WTC11 (cell line): ENCODE data around the gene CFAP251. TPM values are rescaled to one million over a fixed set of nuclear protein-coding genes. Genes with fewer than 3 reads are reported as not detected.

Source experiments
- ATAC-seq: fragments of 200-7000 bp; cut with Tn5 transposase; 2 replicates; pipeline ENCODE4 v1.10.0; 2021; ENCODE audit warnings: mild to moderate bottlenecking, moderate library complexity
- CTCF ChIA-PET: fragments of 300-600 bp; sonication (Branson Sonifier 250); formaldehyde crosslinking; loops from one replicate; lab custom pipeline; 2021; ENCODE audit warnings: antibody characterized with exemption; lab: Charles Lee
- POLR2A ChIA-PET: fragments of 350-600 bp; sonication (Branson Sonifier 250); formaldehyde crosslinking; loops from one replicate; lab custom pipeline; 2021; ENCODE audit warnings: antibody characterized with exemption; lab: Charles Lee
- DNase-seq: peaks from one replicate; pipeline ENCODE4 v3.0.0; 2021; ENCODE audit warnings: low spot score
- H3K27ac Mint-ChIP-seq: 2 replicates; pipeline ENCODE4 v1.8.0; 2021; ENCODE audit warnings: mixed read lengths
- H3K27me3 Mint-ChIP-seq: 2 replicates; pipeline ENCODE4 v1.8.0; 2021; ENCODE audit warnings: low read depth, mild to moderate bottlenecking, moderate library complexity, mixed read lengths
- H3K36me3 Mint-ChIP-seq: 2 replicates; pipeline ENCODE4 v1.8.0; 2021; ENCODE audit warnings: mixed read lengths
- H3K4me1 Mint-ChIP-seq: 2 replicates; pipeline ENCODE4 v1.8.0; 2022; ENCODE audit warnings: mixed read lengths
- H3K4me3 Mint-ChIP-seq: 2 replicates; pipeline ENCODE4 v1.8.0; 2021; ENCODE audit warnings: mild to moderate bottlenecking, moderate library complexity, mixed read lengths
- H3K9me3 Mint-ChIP-seq: 2 replicates; pipeline ENCODE4 v1.8.0; 2021; ENCODE audit warnings: mixed read lengths
- FOXK1 ChIP-seq: sonication (generic); formaldehyde crosslinking; IDR thresholded peaks from 2 replicates; pipeline ENCODE4 v1.8.0; 2022; ENCODE audit warnings: mild to moderate bottlenecking, moderate library complexity, missing genetic modification reagents
- HMGXB4 ChIP-seq: sonication (generic); formaldehyde crosslinking; IDR thresholded peaks from 2 replicates; pipeline ENCODE4 v1.8.1; 2023; ENCODE audit warnings: mild to moderate bottlenecking, moderate library complexity, missing genetic modification reagents
- JUN ChIP-seq: sonication (generic); formaldehyde crosslinking; IDR thresholded peaks from 2 replicates; pipeline ENCODE4 v1.8.0; 2023; ENCODE audit warnings: mild to moderate bottlenecking, missing genetic modification reagents
- NR3C1 ChIP-seq: sonication (generic); formaldehyde crosslinking; conservative IDR thresholded peaks from 2 replicates; pipeline ENCODE4 v1.8.1; 2023; ENCODE audit warnings: low read depth, mild to moderate bottlenecking, missing genetic modification reagents
- USF1 ChIP-seq: sonication (generic); formaldehyde crosslinking; IDR thresholded peaks from 2 replicates; pipeline ENCODE4 v1.8.0; 2022; ENCODE audit warnings: mild to moderate bottlenecking, missing genetic modification reagents
- ZNF138 ChIP-seq: sonication (generic); formaldehyde crosslinking; conservative IDR thresholded peaks from 2 replicates; pipeline ENCODE4 v1.8.1; 2022; ENCODE audit warnings: mild to moderate bottlenecking, moderate library complexity, missing genetic modification reagents
- ZNF219 ChIP-seq: sonication (generic); formaldehyde crosslinking; IDR thresholded peaks from 2 replicates; pipeline ENCODE4 v1.8.0; 2023; ENCODE audit warnings: missing genetic modification reagents, mild to moderate bottlenecking, borderline replicate concordance
- total RNA-seq: library from RNA; stranded (reverse); gene quantifications from 3 replicates; pipeline ENCODE4 v1.2.3, GENCODE V29; 2021
- TF ChIP-seq, protein P1 (sequence below): sonication (generic); formaldehyde crosslinking; IDR thresholded peaks from 2 replicates; pipeline ENCODE4 v1.8.1; 2023; ENCODE audit warnings: mild to moderate bottlenecking, missing genetic modification reagents
- TF ChIP-seq, protein P2 (sequence below): fragments of 200-600 bp; IDR thresholded peaks from 2 replicates; pipeline ENCODE4 v1.8.0; 2022; ENCODE audit warnings: antibody characterized with exemption
- TF ChIP-seq, protein P3 (sequence below): sonication (generic); formaldehyde crosslinking; IDR thresholded peaks from 2 replicates; pipeline ENCODE4 v1.8.0; 2023; ENCODE audit warnings: mild to moderate bottlenecking, missing genetic modification reagents

Gene CFAP251
- total RNA-seq, 1 experiment from 2014 or later, result 3.1 TPM

DNA sequence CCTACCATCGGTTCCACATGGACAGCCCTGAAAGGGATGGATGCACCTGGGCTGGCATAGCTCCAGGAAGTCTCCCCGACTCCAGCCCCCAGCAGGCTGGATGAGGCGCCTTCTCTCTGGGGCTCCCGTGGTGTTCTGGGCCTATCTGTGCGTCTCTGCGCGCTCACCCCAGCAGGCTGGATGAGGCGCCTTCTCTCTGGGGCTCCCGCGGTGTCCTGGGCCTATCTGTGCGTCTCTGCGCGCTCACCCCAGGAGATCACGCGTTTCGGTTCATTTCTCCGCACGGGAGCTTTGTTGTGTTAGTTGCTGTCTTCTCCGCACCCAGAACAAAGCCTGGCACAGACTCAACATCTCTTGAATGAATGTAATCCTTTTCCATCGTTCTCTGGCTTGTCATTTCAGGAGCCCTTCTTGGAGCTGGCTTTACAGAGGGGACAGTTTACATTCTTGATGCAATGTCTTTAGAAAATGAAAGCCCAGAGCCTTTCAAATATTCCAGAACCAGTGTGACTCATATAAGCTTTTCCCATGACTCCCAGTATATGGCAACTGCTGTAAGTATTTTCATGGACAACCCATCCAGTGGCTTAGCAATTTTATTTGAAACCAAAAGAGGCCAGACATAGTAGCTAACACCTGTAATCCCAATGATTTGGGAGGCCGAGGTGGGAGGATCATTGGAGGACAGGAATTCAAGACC is 40.3 kb downstream of the CFAP251 start:
- peaks cover 7% of the 10 kb centered on the region for H3K9me3 Mint-ChIP-seq
- TF ChIP-seq ZNF219 (CRISPR knock-in tag) (no peak), HMGXB4 (no peak), FOXK1 (CRISPR knock-in tag) (no peak), ZNF138 (CRISPR knock-in tag) (no peak)
- TF ChIP-seq, protein P1, sequence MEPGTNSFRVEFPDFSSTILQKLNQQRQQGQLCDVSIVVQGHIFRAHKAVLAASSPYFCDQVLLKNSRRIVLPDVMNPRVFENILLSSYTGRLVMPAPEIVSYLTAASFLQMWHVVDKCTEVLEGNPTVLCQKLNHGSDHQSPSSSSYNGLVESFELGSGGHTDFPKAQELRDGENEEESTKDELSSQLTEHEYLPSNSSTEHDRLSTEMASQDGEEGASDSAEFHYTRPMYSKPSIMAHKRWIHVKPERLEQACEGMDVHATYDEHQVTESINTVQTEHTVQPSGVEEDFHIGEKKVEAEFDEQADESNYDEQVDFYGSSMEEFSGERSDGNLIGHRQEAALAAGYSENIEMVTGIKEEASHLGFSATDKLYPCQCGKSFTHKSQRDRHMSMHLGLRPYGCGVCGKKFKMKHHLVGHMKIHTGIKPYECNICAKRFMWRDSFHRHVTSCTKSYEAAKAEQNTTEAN (CRISPR knock-in tag), result no peak
- TF ChIP-seq, protein P2, sequence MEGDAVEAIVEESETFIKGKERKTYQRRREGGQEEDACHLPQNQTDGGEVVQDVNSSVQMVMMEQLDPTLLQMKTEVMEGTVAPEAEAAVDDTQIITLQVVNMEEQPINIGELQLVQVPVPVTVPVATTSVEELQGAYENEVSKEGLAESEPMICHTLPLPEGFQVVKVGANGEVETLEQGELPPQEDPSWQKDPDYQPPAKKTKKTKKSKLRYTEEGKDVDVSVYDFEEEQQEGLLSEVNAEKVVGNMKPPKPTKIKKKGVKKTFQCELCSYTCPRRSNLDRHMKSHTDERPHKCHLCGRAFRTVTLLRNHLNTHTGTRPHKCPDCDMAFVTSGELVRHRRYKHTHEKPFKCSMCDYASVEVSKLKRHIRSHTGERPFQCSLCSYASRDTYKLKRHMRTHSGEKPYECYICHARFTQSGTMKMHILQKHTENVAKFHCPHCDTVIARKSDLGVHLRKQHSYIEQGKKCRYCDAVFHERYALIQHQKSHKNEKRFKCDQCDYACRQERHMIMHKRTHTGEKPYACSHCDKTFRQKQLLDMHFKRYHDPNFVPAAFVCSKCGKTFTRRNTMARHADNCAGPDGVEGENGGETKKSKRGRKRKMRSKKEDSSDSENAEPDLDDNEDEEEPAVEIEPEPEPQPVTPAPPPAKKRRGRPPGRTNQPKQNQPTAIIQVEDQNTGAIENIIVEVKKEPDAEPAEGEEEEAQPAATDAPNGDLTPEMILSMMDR, result no peak
- ATAC-seq (peak; percentile 22), DNase-seq (no peak)
- ChIA-PET CTCF (interaction anchor here (1.0 to 2.6 kb wide), 5 partner anchors 32 to 164 kb away, joined by 3 to 8 read pairs (median 4); partner anchors contain the start of genes CFAP251 and RHOF), POLR2A (interaction anchor here (1.0 kb wide), 1 partner anchor 23 kb away, joined by 3 read pairs; no protein-coding TSS in a partner anchor)
- H3K4me3 Mint-ChIP-seq, result no peak overlapping the region
- H3K36me3 Mint-ChIP-seq, result no peaks in the 10 kb centered on the region
- H3K27me3 Mint-ChIP-seq, result no peaks in the 10 kb centered on the region; the same call in 1 of the 2 replicates
- no peak overlapping the region for H3K27ac Mint-ChIP-seq
- H3K4me1 Mint-ChIP-seq, result peaks cover 19% of the 10 kb centered on the region

- Mint-ChIP-seq H3K4me1 (peaks cover 19% of the 10 kb centered on the region), H3K27me3 (no peaks in the 10 kb centered on the region; the same call in 1 of the 2 replicates), H3K27ac (peak overlapping the region; percentile 17; the same call in 1 of the 2 replicates), H3K9me3 (0 out of 2 replicates have a peak, but pooled peaks cover 2% of the 10 kb centered on the region), H3K4me3 (no peak overlapping the region), H3K36me3 (no peaks in the 10 kb centered on the region)
- ChIA-PET POLR2A (no interaction called here), CTCF (no interaction called here)
- DNase-seq (no peak), ATAC-seq (no peak)
- TF ChIP-seq USF1 (CRISPR knock-in tag) (no peak), NR3C1 (no peak), ZNF219 (CRISPR knock-in tag) (no peak)
Observed at GRCh38 chr12:121960541-121960940, 42.1 kb downstream of the CFAP251 start.

- DNase-seq (no peak), ATAC-seq (no peak)
- POLR2A ChIA-PET, result no interaction called here
- Mint-ChIP-seq H3K27ac (no peak overlapping the region), H3K4me3 (no peak overlapping the region), H3K27me3 (no peaks in the 10 kb centered on the region; the same call in 1 of the 2 replicates), H3K36me3 (no peaks in the 10 kb centered on the region), H3K4me1 (peaks cover 17% of the 10 kb centered on the region), H3K9me3 (0 out of 2 replicates have a peak, but pooled peaks cover 2% of the 10 kb centered on the region)
- TF ChIP-seq, protein P3, sequence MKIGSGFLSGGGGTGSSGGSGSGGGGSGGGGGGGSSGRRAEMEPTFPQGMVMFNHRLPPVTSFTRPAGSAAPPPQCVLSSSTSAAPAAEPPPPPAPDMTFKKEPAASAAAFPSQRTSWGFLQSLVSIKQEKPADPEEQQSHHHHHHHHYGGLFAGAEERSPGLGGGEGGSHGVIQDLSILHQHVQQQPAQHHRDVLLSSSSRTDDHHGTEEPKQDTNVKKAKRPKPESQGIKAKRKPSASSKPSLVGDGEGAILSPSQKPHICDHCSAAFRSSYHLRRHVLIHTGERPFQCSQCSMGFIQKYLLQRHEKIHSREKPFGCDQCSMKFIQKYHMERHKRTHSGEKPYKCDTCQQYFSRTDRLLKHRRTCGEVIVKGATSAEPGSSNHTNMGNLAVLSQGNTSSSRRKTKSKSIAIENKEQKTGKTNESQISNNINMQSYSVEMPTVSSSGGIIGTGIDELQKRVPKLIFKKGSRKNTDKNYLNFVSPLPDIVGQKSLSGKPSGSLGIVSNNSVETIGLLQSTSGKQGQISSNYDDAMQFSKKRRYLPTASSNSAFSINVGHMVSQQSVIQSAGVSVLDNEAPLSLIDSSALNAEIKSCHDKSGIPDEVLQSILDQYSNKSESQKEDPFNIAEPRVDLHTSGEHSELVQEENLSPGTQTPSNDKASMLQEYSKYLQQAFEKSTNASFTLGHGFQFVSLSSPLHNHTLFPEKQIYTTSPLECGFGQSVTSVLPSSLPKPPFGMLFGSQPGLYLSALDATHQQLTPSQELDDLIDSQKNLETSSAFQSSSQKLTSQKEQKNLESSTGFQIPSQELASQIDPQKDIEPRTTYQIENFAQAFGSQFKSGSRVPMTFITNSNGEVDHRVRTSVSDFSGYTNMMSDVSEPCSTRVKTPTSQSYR (CRISPR knock-in tag), result no peak
- no peak for TF ChIP-seq JUN (CRISPR knock-in tag)
- CTCF ChIA-PET, result no interaction called here
Observed at GRCh38 chr12:121961195-121961879, 42.9 kb downstream of the CFAP251 start.
